GM23338 (cell line): ENCODE results near the gene RNLS. TPM values are rescaled to one million over a fixed set of nuclear protein-coding genes. Genes with fewer than 3 reads are reported as not detected.

Experiments
- ATAC-seq: fragments of 200-7000 bp; cut with Tn5 transposase; 3 replicates; pipeline ENCODE4 v1.9.1; 2020
- DNase-seq: peaks from one replicate; pipeline ENCODE4 v3.0.0-alpha.2; 2015; ENCODE audit warnings: low spot score
- H2AFZ ChIP-seq: fragments of 200-600 bp; sonication (generic); 2 replicates; pipeline ENCODE4 v1.8.0; 2016; ENCODE audit warnings: antibody characterized with exemption, mild to moderate bottlenecking, moderate library complexity
- H3F3A ChIP-seq: fragments of 200-600 bp; sonication (generic); replicated peaks from 2 replicates; pipeline ENCODE4 v1.8.0; 2017; ENCODE audit warnings: antibody characterized with exemption, mixed run types, low read depth
- H3K27ac ChIP-seq: fragments of 200-600 bp; sonication (generic); 2 replicates; pipeline ENCODE4 v1.6.1; 2016; ENCODE audit warnings: low read depth
- H3K27me3 ChIP-seq: fragments of 200-600 bp; sonication (generic); 2 replicates; pipeline ENCODE4 v1.8.0; 2016; ENCODE audit warnings: mild to moderate bottlenecking, mixed run types, moderate library complexity; ENCODE audit not compliant: insufficient read depth
- H3K36me3 ChIP-seq: fragments of 200-600 bp; sonication (generic); 2 replicates; pipeline ENCODE4 v1.8.0; 2016; ENCODE audit warnings: mild to moderate bottlenecking; ENCODE audit not compliant: insufficient read depth
- H3K4me1 ChIP-seq: fragments of 200-600 bp; sonication (generic); 2 replicates; pipeline ENCODE4 v1.8.0; 2016; ENCODE audit warnings: mild to moderate bottlenecking, moderate library complexity; ENCODE audit not compliant: insufficient read depth
- H3K4me2 ChIP-seq: fragments of 200-600 bp; sonication (generic); 2 replicates; pipeline ENCODE4 v1.7.1; 2017; ENCODE audit warnings: mixed run types
- H3K4me3 ChIP-seq: fragments of 200-600 bp; sonication (generic); 2 replicates; pipeline ENCODE4 v1.6.1; 2016; ENCODE audit warnings: mixed run types
- H3K79me2 ChIP-seq: fragments of 200-600 bp; sonication (generic); replicated peaks from 2 replicates; pipeline ENCODE4 v1.8.0; 2017; ENCODE audit warnings: mild to moderate bottlenecking; ENCODE audit not compliant: insufficient read depth
- H3K9me2 ChIP-seq: fragments of 200-600 bp; sonication (generic); 2 replicates; pipeline ENCODE4 v1.8.0; 2017; ENCODE audit not compliant: insufficient read depth
- H4K20me1 ChIP-seq: fragments of 200-600 bp; sonication (generic); replicated peaks from 2 replicates; pipeline ENCODE4 v1.8.0; 2017; ENCODE audit warnings: mild to moderate bottlenecking; ENCODE audit not compliant: insufficient read depth
- H3K27ac Mint-ChIP-seq: 2 replicates; pipeline ENCODE4 v1.8.0; 2020; ENCODE audit warnings: inconsistent platforms, mild to moderate bottlenecking, moderate library complexity, mixed read lengths
- H3K27me3 Mint-ChIP-seq: 3 replicates; pipeline ENCODE4 v1.8.0; 2022; ENCODE audit warnings: low read depth, mild to moderate bottlenecking, moderate library complexity, mixed read lengths, inconsistent platforms; ENCODE audit not compliant: insufficient read depth, poor library complexity
- H3K36me3 Mint-ChIP-seq: 3 replicates; pipeline ENCODE4 v1.8.0; 2021; ENCODE audit warnings: low read depth, mild to moderate bottlenecking, inconsistent platforms, moderate library complexity, mixed read lengths
- H3K4me1 Mint-ChIP-seq: 3 replicates; pipeline ENCODE4 v1.8.0; 2020; ENCODE audit warnings: mild to moderate bottlenecking, inconsistent platforms, mixed read lengths
- H3K4me3 Mint-ChIP-seq: 3 replicates; pipeline ENCODE4 v1.8.0; 2021; ENCODE audit warnings: moderate library complexity, mild to moderate bottlenecking, inconsistent platforms, mixed read lengths
- H3K9me3 Mint-ChIP-seq: 3 replicates; pipeline ENCODE4 v1.8.0; 2020; ENCODE audit warnings: moderate library complexity, mild to moderate bottlenecking, inconsistent platforms, mixed read lengths
- CREB1 ChIP-seq: fragments of 250-450 bp; sonication (Bioruptor Pico); IDR thresholded peaks from 2 replicates; pipeline ENCODE4 v1.5.0; 2020; ENCODE audit warnings: low read depth, mild to moderate bottlenecking, moderate library complexity
- EZH2 ChIP-seq: fragments of 200-600 bp; sonication (generic); IDR thresholded peaks from one replicate; pipeline ENCODE4 v1.8.0; 2017; ENCODE audit warnings: antibody characterized with exemption, mild to moderate bottlenecking, low read depth; ENCODE audit not compliant: unreplicated experiment
- EZH2phosphoT487 ChIP-seq: fragments of 200-600 bp; sonication (generic); IDR thresholded peaks from one replicate; pipeline ENCODE4 v1.8.1; 2018; ENCODE audit warnings: antibody characterized with exemption; ENCODE audit not compliant: unreplicated experiment
- JUNB ChIP-seq: IDR thresholded peaks from one replicate; pipeline ENCODE4 v1.6.1; 2016; ENCODE audit warnings: antibody characterized with exemption; ENCODE audit not compliant: unreplicated experiment
- NANOG ChIP-seq: IDR thresholded peaks from 2 replicates; pipeline ENCODE4 v1.6.1; 2016; ENCODE audit warnings: antibody characterized with exemption, borderline replicate concordance
- POLR2AphosphoS5 ChIP-seq: IDR thresholded peaks from 2 replicates; pipeline ENCODE4 v1.6.1; 2016; ENCODE audit warnings: antibody characterized with exemption, low read depth
- STAT1 ChIP-seq: IDR thresholded peaks from one replicate; pipeline ENCODE4 v1.6.1; 2016; ENCODE audit warnings: antibody characterized with exemption; ENCODE audit not compliant: unreplicated experiment
- ZNF114 ChIP-seq: fragments of 250-450 bp; sonication (Bioruptor Pico); IDR thresholded peaks from 2 replicates; pipeline ENCODE4 v1.5.0; 2020; ENCODE audit warnings: mild to moderate bottlenecking, moderate library complexity
- ZNF331 ChIP-seq: fragments of 250-450 bp; sonication (Bioruptor Pico); IDR thresholded peaks from 2 replicates; pipeline ENCODE4 v1.5.0; 2020; ENCODE audit warnings: low read depth, mild to moderate bottlenecking, moderate library complexity
- polyA plus RNA-seq: library from polyadenylated mRNA; unstranded; fragments of >200 nt; fragmentation: Nextera tagmentation; extraction: Ambion mirVana; gene quantifications from 2 replicates; pipeline ENCODE4 v1.2.1, GENCODE V29; 2016
- total RNA-seq: library from RNA; depleted of rRNA; stranded (reverse); fragments of >200 nt; shearing (Covaris generic); gene quantifications from 2 replicates; pipeline ENCODE4 v1.2.3, GENCODE V29; 2014
- TF ChIP-seq, protein P1 (sequence below): fragments of 250-450 bp; sonication (Bioruptor Pico); IDR thresholded peaks from 2 replicates; pipeline ENCODE4 v1.5.0; 2020; ENCODE audit warnings: mild to moderate bottlenecking, moderate library complexity
- TF ChIP-seq, protein P2 (sequence below): IDR thresholded peaks from 2 replicates; pipeline ENCODE4 v1.6.1; 2016; ENCODE audit warnings: antibody characterized with exemption
- TF ChIP-seq, protein P3 (sequence below), 2 experiments: fragments of 200-600 bp in 1 of 2; sonication (generic) in 1 of 2; conservative IDR thresholded peaks; 2 replicates each; pipeline versions ENCODE4 v1.5.1 to v1.6.1; 2016 to 2017; ENCODE audit warnings: antibody characterized with exemption in 2 of 2, low read depth in 2 of 2, mild to moderate bottlenecking in 2 of 2, moderate library complexity in 1 of 2
- TF ChIP-seq, protein P4 (sequence below): IDR thresholded peaks from one replicate; pipeline ENCODE4 v1.6.1; 2018; ENCODE audit warnings: antibody characterized with exemption; ENCODE audit not compliant: unreplicated experiment

Gene RNLS
- total and polyA plus RNA-seq, 2 experiments from 2014 or later: 8.8 to 15.2 TPM

DNA sequence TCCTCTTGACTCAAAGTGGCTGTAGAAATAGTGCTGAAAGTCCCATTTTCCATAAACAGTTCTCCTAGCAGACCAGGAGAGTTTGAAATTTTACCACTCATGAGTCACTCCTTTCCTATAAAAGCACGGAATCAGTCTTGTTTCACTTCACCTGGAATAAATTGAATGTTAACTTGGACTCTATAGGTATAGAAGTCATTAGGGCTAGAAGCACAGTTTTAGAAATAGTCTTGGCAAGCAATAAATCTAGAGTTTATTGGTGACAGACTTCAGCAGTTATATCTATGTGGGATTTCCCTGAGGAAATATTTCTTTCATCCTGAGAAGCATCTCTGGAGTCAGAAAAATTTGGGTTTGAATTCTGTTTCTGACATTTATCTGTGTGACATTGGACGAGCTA is 212.4 kb downstream of the RNLS start:
- no peaks in the 10 kb centered on the region for H3K4me1 ChIP-seq
- Mint-ChIP-seq H3K36me3 (no peaks in the 10 kb centered on the region), H3K4me1 (no peaks in the 10 kb centered on the region), H3K27ac (no peak overlapping the region), H3K9me3 (no peaks in the 10 kb centered on the region), H3K27me3 (no peaks in the 10 kb centered on the region), H3K4me3 (no peak overlapping the region)
- H3K4me2 ChIP-seq: no peak overlapping the region
- H2AFZ ChIP-seq: no peak overlapping the region
- no peaks in the 10 kb centered on the region for H3F3A ChIP-seq
- DNase-seq: no peak
- no peak overlapping the region for H3K4me3 ChIP-seq
- H4K20me1 ChIP-seq: no peaks in the 10 kb centered on the region
- H3K36me3 ChIP-seq: no peaks in the 10 kb centered on the region
- ATAC-seq: no peak
- TF ChIP-seq STAT1 (no peak), EZH2 (no peak), ZNF331 (no peak), ZNF114 (CRISPR knock-in tag) (no peak), CREB1 (no peak), JUNB (no peak), NANOG (no peak), EZH2phosphoT487 (no peak), POLR2AphosphoS5 (no peak)
- TF ChIP-seq, protein P1, sequence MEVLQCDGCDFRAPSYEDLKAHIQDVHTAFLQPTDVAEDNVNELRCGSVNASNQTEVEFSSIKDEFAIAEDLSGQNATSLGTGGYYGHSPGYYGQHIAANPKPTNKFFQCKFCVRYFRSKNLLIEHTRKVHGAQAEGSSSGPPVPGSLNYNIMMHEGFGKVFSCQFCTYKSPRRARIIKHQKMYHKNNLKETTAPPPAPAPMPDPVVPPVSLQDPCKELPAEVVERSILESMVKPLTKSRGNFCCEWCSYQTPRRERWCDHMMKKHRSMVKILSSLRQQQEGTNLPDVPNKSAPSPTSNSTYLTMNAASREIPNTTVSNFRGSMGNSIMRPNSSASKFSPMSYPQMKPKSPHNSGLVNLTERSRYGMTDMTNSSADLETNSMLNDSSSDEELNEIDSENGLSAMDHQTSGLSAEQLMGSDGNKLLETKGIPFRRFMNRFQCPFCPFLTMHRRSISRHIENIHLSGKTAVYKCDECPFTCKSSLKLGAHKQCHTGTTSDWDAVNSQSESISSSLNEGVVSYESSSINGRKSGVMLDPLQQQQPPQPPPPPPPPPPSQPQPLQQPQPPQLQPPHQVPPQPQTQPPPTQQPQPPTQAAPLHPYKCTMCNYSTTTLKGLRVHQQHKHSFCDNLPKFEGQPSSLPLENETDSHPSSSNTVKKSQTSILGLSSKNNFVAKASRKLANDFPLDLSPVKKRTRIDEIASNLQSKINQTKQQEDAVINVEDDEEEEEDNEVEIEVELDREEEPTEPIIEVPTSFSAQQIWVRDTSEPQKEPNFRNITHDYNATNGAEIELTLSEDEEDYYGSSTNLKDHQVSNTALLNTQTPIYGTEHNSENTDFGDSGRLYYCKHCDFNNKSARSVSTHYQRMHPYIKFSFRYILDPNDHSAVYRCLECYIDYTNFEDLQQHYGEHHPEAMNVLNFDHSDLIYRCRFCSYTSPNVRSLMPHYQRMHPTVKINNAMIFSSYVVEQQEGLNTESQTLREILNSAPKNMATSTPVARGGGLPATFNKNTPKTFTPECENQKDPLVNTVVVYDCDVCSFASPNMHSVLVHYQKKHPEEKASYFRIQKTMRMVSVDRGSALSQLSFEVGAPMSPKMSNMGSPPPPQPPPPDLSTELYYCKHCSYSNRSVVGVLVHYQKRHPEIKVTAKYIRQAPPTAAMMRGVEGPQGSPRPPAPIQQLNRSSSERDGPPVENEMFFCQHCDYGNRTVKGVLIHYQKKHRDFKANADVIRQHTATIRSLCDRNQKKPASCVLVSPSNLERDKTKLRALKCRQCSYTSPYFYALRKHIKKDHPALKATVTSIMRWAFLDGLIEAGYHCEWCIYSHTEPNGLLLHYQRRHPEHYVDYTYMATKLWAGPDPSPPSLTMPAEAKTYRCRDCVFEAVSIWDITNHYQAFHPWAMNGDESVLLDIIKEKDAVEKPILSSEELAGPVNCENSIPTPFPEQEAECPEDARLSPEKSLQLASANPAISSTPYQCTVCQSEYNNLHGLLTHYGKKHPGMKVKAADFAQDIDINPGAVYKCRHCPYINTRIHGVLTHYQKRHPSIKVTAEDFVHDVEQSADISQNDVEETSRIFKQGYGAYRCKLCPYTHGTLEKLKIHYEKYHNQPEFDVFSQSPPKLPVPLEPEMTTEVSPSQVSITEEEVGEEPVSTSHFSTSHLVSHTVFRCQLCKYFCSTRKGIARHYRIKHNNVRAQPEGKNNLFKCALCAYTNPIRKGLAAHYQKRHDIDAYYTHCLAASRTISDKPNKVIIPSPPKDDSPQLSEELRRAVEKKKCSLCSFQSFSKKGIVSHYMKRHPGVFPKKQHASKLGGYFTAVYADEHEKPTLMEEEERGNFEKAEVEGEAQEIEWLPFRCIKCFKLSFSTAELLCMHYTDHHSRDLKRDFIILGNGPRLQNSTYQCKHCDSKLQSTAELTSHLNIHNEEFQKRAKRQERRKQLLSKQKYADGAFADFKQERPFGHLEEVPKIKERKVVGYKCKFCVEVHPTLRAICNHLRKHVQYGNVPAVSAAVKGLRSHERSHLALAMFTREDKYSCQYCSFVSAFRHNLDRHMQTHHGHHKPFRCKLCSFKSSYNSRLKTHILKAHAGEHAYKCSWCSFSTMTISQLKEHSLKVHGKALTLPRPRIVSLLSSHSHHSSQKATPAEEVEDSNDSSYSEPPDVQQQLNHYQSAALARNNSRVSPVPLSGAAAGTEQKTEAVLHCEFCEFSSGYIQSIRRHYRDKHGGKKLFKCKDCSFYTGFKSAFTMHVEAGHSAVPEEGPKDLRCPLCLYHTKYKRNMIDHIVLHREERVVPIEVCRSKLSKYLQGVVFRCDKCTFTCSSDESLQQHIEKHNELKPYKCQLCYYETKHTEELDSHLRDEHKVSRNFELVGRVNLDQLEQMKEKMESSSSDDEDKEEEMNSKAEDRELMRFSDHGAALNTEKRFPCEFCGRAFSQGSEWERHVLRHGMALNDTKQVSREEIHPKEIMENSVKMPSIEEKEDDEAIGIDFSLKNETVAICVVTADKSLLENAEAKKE (CRISPR knock-in tag): no peak
- TF ChIP-seq, protein P2, sequence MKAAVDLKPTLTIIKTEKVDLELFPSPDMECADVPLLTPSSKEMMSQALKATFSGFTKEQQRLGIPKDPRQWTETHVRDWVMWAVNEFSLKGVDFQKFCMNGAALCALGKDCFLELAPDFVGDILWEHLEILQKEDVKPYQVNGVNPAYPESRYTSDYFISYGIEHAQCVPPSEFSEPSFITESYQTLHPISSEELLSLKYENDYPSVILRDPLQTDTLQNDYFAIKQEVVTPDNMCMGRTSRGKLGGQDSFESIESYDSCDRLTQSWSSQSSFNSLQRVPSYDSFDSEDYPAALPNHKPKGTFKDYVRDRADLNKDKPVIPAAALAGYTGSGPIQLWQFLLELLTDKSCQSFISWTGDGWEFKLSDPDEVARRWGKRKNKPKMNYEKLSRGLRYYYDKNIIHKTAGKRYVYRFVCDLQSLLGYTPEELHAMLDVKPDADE: no peak
- TF ChIP-seq, protein P3, sequence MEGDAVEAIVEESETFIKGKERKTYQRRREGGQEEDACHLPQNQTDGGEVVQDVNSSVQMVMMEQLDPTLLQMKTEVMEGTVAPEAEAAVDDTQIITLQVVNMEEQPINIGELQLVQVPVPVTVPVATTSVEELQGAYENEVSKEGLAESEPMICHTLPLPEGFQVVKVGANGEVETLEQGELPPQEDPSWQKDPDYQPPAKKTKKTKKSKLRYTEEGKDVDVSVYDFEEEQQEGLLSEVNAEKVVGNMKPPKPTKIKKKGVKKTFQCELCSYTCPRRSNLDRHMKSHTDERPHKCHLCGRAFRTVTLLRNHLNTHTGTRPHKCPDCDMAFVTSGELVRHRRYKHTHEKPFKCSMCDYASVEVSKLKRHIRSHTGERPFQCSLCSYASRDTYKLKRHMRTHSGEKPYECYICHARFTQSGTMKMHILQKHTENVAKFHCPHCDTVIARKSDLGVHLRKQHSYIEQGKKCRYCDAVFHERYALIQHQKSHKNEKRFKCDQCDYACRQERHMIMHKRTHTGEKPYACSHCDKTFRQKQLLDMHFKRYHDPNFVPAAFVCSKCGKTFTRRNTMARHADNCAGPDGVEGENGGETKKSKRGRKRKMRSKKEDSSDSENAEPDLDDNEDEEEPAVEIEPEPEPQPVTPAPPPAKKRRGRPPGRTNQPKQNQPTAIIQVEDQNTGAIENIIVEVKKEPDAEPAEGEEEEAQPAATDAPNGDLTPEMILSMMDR (conservative IDR thresholded peaks at IDR 0.05; ENCODE audit: low read depth in 2 of 2): no peak
- TF ChIP-seq, protein P4, sequence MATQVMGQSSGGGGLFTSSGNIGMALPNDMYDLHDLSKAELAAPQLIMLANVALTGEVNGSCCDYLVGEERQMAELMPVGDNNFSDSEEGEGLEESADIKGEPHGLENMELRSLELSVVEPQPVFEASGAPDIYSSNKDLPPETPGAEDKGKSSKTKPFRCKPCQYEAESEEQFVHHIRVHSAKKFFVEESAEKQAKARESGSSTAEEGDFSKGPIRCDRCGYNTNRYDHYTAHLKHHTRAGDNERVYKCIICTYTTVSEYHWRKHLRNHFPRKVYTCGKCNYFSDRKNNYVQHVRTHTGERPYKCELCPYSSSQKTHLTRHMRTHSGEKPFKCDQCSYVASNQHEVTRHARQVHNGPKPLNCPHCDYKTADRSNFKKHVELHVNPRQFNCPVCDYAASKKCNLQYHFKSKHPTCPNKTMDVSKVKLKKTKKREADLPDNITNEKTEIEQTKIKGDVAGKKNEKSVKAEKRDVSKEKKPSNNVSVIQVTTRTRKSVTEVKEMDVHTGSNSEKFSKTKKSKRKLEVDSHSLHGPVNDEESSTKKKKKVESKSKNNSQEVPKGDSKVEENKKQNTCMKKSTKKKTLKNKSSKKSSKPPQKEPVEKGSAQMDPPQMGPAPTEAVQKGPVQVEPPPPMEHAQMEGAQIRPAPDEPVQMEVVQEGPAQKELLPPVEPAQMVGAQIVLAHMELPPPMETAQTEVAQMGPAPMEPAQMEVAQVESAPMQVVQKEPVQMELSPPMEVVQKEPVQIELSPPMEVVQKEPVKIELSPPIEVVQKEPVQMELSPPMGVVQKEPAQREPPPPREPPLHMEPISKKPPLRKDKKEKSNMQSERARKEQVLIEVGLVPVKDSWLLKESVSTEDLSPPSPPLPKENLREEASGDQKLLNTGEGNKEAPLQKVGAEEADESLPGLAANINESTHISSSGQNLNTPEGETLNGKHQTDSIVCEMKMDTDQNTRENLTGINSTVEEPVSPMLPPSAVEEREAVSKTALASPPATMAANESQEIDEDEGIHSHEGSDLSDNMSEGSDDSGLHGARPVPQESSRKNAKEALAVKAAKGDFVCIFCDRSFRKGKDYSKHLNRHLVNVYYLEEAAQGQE: no peak
- no peaks in the 10 kb centered on the region for H3K27me3 ChIP-seq
- H3K79me2 ChIP-seq: no peaks in the 10 kb centered on the region
- no peak overlapping the region for H3K27ac ChIP-seq
- H3K9me2 ChIP-seq: no peaks in the 10 kb centered on the region
